ENCODE results near the gene RBM6.

DNA sequence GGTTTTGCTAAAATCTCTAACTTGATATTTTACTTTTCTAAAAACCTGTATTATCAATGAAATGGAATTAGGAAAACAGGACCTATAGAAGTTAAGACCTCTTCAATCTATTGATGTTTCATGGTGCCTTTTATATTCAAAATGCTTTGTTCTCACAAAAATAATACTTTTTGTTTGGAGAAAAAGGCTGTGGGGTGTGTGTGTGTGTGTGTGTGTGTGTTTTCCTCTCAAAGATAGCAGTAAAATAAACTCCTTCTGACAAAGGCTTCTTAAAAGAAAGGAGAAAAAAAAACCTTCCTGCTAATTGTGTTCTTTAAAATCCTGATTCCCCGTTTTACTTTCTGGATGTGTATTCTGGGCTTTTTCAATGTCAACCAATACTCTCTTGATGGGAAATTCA lies 54.5 kb downstream of the RBM6 start:
- TF ChIP-seq, protein P1, sequence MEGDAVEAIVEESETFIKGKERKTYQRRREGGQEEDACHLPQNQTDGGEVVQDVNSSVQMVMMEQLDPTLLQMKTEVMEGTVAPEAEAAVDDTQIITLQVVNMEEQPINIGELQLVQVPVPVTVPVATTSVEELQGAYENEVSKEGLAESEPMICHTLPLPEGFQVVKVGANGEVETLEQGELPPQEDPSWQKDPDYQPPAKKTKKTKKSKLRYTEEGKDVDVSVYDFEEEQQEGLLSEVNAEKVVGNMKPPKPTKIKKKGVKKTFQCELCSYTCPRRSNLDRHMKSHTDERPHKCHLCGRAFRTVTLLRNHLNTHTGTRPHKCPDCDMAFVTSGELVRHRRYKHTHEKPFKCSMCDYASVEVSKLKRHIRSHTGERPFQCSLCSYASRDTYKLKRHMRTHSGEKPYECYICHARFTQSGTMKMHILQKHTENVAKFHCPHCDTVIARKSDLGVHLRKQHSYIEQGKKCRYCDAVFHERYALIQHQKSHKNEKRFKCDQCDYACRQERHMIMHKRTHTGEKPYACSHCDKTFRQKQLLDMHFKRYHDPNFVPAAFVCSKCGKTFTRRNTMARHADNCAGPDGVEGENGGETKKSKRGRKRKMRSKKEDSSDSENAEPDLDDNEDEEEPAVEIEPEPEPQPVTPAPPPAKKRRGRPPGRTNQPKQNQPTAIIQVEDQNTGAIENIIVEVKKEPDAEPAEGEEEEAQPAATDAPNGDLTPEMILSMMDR (conservative IDR thresholded peaks at IDR 0.05; ENCODE audit: low read depth, low read length), result no peak
- TF ChIP-seq EZH2 (IDR thresholded peaks at IDR 0.05; ENCODE audit: borderline replicate concordance, low read depth, low read length, poor library complexity, severe bottlenecking), result no peak

All from A673 (cell line).